Stimulated activated CD4-positive, alpha-beta T cell treated with anti-CD3 and anti-CD28 coated beads, TNF-alpha, amount 100 ng/mL, for 24 hours (primary cell): Measurements from ENCODE around the gene C10orf120.
A peak's percentile ranks its signal among the peaks of the same experiment; 100 is the strongest.

Experiments used
- DNase-seq, 3 experiments: peaks; one replicate each; pipeline ENCODE4 v3.0.0-alpha.2; 2020; ENCODE audit warnings: low read depth in 3 of 3

C10orf120 gene

DNA sequence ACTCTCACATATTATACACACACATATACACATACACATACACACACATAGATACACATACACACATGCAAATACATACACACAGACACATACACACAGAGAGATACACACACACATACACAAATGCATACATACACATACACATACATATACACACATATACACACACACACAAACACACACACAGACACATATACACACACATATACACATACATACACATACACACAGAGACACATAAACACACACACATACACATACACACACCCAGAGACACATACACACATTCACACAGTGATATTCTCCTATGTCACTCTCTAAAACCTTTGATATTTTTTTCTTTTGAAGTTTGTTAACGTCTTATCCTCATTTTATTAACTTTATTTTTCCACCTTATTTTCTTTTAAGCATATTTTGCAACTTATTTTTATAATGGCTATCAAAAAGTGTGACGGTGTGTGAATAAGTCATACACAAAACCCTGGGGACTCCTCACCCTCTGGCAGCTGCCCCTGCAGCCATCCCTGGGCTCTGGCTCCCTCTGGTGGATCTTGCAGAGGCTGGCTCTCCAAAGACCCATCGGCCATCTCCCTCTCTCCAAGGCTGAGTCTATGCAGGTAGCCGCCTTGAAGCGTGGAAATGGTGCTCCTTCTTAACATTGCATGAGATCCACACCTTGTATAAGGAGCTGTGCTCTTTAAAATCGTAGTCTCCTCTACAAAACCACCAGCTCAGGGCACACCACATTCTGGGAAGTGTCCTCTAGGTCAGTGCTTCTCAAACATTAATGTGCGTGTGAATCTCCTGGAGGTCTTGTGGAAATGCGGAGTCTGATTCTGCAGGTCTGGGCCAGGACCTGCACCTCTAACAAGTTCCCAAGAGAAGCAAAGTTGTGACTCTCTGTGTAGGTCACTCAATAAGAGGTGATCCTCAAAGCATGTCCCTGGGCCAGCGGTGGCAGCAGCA is 4.1 kb upstream of the C10orf120 start:
- DNase-seq, result peak; percentile 21 to 54 (median 23)

- DNase-seq, result no peak
Observed at GRCh38 chr10:122702275-122702674, 2.6 kb upstream of the C10orf120 start.

- no peak for DNase-seq
Observed at GRCh38 chr10:122701652-122702051, 2.0 kb upstream of the C10orf120 start.

GRCh38 chr10:122696687-122697086 is 3.0 kb downstream of the C10orf120 start:
- no peak for DNase-seq

- no peak for DNase-seq
Observed at GRCh38 chr10:122692744-122693143, 6.9 kb downstream of the C10orf120 start.

GRCh38 chr10:122689146-122689820 is 10.4 kb downstream of the C10orf120 start:
- no peak for DNase-seq

GRCh38 chr10:122688293-122688989 is 11.2 kb downstream of the C10orf120 start:
- DNase-seq, result no peak

DNA sequence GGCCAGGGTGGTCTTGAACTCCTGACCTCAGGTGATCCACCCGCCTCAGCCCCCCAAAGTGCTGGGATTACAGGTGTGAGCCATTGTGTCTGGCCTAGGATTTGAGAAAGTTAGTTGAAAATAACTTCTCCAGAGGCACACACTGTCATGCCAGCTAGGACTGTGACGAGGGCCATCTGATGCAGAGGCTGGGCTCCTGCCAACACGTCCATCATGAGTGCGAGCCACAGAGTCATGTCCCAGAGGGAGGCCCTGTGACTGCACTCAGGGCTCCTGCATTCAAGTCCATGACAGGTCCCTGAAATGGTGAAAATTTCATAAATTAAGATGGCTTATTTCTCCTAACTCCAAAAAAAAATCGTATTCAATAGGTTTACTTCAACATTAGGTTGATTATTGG is 17.1 kb downstream of the C10orf120 start:
- DNase-seq, result no peak

DNA sequence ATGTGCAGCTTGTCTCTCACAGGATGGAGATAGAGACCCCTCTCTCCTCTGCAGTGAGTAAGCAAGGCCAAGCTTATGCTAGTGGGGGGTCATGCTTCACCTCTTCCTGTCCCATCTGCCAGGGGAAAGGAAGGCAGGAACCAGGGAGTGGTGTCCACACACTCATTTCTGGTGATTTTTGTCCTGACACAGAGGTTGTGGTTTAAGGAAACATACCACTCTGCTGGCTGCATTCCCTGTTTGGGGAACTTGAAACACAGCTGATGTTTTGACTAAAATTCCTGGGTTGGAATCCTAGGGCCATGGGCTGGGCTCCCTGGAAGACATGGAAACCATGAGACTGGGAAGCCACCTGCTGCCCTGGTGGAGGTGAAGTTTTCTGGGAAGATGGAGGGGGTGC is 21.4 kb downstream of the C10orf120 start:
- no peak for DNase-seq

DNA sequence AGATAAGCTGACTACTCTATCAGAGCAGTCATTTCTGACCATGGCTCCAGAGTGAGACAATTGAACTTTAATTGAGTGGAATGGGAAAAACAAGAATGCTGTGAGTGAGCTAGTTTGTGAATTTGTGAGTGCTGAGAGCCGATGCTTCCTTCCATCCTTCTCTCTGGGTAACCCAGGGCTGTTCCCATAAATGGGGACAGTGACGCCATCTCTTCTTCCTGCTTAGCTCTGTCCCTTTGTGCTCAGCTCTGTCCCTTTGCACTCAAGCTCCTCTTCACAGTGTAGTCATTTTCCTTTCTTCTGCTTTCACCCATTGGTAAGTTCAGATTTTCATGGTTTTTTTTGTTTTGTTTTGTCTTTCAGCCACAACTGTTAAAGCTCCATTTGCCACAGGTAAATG is 24.4 kb downstream of the C10orf120 start:
- no peak for DNase-seq

GRCh38 chr10:122674781-122675180 is 24.9 kb downstream of the C10orf120 start:
- no peak for DNase-seq

DNA sequence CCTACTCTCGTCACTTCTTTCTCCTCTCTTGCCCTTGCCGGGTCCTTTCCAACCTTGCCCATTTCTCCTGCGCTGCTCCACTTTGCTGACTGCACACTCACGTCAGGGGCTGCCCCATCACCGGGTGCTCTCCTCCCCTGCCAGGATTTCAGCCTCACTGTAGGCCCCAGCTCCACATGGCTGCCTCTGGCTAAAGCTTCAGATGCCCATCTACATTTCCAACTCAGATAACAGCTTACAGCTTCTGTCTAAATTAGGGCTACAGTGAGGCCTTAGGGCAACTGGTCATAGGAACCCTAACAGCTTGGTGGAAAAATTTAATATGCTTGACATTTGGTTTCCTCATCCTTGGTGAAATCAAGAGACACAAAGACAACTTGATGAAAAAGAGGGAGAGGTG is 25.9 kb downstream of the C10orf120 start:
- no peak for DNase-seq

GRCh38 chr10:122673269-122673668 is 26.4 kb downstream of the C10orf120 start:
- DNase-seq, result no peak

GRCh38 chr10:122672655-122673054 is 27.0 kb downstream of the C10orf120 start:
- no peak for DNase-seq

DNA sequence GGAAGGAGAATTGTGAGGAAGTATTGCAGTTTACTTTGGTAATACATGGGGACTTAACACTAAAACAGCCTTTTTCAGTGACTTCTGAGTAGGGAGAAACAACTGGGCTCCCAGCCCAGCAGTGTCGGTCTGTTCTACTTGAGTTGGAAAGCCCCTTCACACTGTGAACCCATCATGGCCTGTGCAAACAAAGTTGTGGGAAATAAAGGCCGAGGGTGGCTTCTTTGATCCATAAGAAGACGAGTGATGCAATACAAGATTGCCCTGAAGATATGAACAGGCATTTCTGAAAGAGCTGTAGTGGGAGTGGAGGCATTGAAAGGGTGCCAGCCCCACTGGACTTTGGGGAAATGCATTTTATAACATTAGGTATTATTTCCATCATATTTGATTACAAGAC is 28.3 kb downstream of the C10orf120 start:
- DNase-seq, result no peak

GRCh38 chr10:122669842-122670241 is 29.8 kb downstream of the C10orf120 start:
- DNase-seq, result no peak

DNA sequence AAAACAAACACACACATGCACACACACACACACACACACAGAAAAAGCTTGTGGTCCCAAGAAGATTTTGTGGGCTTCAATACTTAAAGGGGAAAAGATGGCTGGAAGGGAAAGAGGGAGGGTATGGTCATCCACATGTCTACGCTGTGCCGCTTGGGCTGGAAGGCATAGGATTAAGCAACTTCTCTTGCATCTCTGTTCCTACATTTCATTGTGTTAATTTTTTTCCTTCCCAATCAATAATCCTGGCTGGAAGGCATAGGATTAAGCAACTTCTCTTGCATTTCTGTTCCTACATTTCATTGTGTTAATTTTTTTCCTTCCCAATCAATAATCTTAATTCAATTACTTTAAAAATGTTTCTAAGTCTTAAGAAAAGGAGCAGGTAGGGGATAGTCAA is 30.6 kb downstream of the C10orf120 start:
- no peak for DNase-seq

GRCh38 chr10:122665946-122666345 is 33.7 kb downstream of the C10orf120 start:
- no peak for DNase-seq

- DNase-seq, result no peak
Observed at GRCh38 chr10:122665329-122665860, 34.3 kb downstream of the C10orf120 start.

GRCh38 chr10:122664501-122664900 is 35.1 kb downstream of the C10orf120 start:
- DNase-seq, result no peak

- DNase-seq, result no peak
Observed at GRCh38 chr10:122663516-122664130, 36.0 kb downstream of the C10orf120 start.

- DNase-seq, result no peak
Observed at GRCh38 chr10:122662231-122662630, 37.4 kb downstream of the C10orf120 start.
